ENCODE data around the gene CHST8. TPM values are rescaled to one million over a fixed set of nuclear protein-coding genes. Genes with fewer than 3 reads are reported as not detected.

Gene CHST8
- total RNA-seq, 1 donor from 2014 or later: not detected

DNA sequence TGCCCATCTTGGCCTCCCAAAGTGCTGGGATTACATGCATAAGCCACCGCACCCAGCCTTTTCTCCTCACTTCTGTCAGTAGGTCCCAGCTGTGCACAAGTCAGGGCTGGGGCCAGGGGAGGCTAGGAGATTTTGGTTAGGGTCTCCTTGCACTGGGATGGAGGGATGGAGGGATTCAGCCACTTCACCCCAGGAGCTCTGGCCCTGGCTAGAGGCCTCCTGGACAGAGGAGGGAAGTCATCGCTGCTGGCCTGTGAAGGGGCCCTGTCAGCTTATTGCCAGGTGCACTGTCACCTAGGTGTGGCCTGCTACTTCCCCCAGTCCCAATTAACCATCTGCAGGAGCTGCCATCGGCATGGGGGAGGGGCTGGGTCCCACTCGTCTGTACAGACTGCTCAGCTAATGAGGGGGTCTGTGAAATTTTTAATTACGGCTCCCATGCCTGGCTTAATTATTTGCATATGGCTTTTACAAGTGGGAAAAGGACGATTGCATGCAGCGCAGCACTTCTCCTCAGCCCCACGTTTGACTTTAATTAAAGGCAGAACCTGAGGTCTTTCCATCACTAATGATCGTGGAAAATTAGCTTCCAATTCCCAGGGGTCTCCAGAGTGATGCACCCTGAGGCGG lies 52.4 kb downstream of the CHST8 start:
- TF ChIP-seq, protein P1, sequence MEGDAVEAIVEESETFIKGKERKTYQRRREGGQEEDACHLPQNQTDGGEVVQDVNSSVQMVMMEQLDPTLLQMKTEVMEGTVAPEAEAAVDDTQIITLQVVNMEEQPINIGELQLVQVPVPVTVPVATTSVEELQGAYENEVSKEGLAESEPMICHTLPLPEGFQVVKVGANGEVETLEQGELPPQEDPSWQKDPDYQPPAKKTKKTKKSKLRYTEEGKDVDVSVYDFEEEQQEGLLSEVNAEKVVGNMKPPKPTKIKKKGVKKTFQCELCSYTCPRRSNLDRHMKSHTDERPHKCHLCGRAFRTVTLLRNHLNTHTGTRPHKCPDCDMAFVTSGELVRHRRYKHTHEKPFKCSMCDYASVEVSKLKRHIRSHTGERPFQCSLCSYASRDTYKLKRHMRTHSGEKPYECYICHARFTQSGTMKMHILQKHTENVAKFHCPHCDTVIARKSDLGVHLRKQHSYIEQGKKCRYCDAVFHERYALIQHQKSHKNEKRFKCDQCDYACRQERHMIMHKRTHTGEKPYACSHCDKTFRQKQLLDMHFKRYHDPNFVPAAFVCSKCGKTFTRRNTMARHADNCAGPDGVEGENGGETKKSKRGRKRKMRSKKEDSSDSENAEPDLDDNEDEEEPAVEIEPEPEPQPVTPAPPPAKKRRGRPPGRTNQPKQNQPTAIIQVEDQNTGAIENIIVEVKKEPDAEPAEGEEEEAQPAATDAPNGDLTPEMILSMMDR (IDR thresholded peaks at IDR 0.05; ENCODE audit: insufficient read depth, low read depth, low read length): no peak
- Histone ChIP-seq H2AFZ (ENCODE audit: low read depth, low read length) (no peak overlapping the region), H3K36me3 (ENCODE audit: insufficient read depth, low read length) (no peaks in the 10 kb centered on the region), H3K9me3 (ENCODE audit: insufficient read depth, low read depth, low read length) (no peaks in the 10 kb centered on the region), H3K4me2 (ENCODE audit: low read length) (no peak overlapping the region), H4K20me1 (ENCODE audit: insufficient read depth, low read length) (no peaks in the 10 kb centered on the region), H3K4me3 (ENCODE audit: insufficient read depth, low read depth, low read length) (no peak overlapping the region), H3K79me2 (ENCODE audit: insufficient read depth, low read length) (no peaks in the 10 kb centered on the region), H3K9ac (ENCODE audit: low read length) (no peak overlapping the region), H3K27me3 (ENCODE audit: insufficient read depth, low read length) (peaks cover 6% of the 10 kb centered on the region), H3K4me1 (ENCODE audit: insufficient read depth, low read length) (no peaks in the 10 kb centered on the region), H3K27ac (ENCODE audit: low read depth, low read length) (no peak overlapping the region)
- H3K9me3 Mint-ChIP-seq (ENCODE audit: unreplicated experiment): peaks cover 3% of the 10 kb centered on the region
- no peaks in the 10 kb centered on the region for H3K36me3 Mint-ChIP-seq (ENCODE audit: low read depth, unreplicated experiment)
- FAIRE-seq: no peak
- no peak overlapping the region for H3K27ac Mint-ChIP-seq (ENCODE audit: unreplicated experiment)
- peaks cover 1% of the 10 kb centered on the region for H3K4me1 Mint-ChIP-seq (ENCODE audit: low read depth, unreplicated experiment)
- no peak for DNase-seq (ENCODE audit: low read depth)
- peaks cover 68% of the 10 kb centered on the region for H3K27me3 Mint-ChIP-seq (ENCODE audit: low read depth, unreplicated experiment)
- H3K4me3 Mint-ChIP-seq (ENCODE audit: unreplicated experiment): no peak overlapping the region

DNA sequence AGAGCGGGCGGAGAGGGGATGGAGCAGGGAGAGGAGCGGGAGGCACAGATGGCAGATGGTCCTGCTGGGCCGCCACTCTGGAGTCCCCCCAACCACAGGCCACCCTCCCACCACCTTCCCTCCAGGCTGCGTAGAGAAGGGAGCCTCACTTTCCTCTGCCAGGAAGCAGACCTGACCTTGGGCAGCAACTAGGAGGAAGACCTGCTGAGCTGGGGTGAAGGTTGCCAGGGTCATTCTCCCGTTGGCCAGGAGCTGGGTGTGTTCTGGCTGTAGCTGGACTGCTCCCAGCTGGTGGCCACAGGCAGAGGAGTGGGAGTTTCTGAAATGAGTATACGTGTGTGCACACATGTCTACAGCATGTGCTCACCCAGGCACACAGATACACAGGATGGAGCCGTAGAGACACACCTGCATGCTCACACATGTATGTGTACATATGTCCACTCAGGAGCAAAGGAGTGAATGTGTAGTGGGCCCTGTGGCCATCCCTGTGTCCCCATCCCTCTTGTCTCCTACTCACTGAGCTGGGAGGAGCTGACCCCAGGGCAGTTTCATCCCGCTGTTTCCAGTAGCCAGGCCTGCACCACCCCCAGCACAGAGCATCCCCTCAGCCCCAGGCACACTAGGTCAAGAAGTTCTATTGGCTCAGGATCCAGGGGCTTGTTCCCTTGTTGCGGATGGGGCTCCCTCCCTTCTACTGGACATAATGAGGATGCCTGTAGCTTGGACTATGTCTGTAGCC lies 53.0 kb downstream of the CHST8 start:
- no peak overlapping the region for H3K4me3 Mint-ChIP-seq (ENCODE audit: unreplicated experiment)
- Histone ChIP-seq H3K9ac (ENCODE audit: low read length) (no peak overlapping the region), H3K4me2 (ENCODE audit: low read length) (no peak overlapping the region), H3K36me3 (ENCODE audit: insufficient read depth, low read length) (no peaks in the 10 kb centered on the region), H3K9me3 (ENCODE audit: insufficient read depth, low read depth, low read length) (no peaks in the 10 kb centered on the region), H4K20me1 (ENCODE audit: insufficient read depth, low read length) (no peaks in the 10 kb centered on the region), H3K4me1 (ENCODE audit: insufficient read depth, low read length) (no peaks in the 10 kb centered on the region), H3K27me3 (ENCODE audit: insufficient read depth, low read length) (peaks cover 6% of the 10 kb centered on the region), H3K27ac (ENCODE audit: low read depth, low read length) (no peak overlapping the region), H3K79me2 (ENCODE audit: insufficient read depth, low read length) (no peaks in the 10 kb centered on the region), H2AFZ (ENCODE audit: low read depth, low read length) (no peak overlapping the region), H3K4me3 (ENCODE audit: insufficient read depth, low read depth, low read length) (no peak overlapping the region)
- H3K9me3 Mint-ChIP-seq (ENCODE audit: unreplicated experiment): peaks cover 3% of the 10 kb centered on the region
- FAIRE-seq (no peak), DNase-seq (ENCODE audit: low read depth) (no peak)
- peaks cover 1% of the 10 kb centered on the region for H3K4me1 Mint-ChIP-seq (ENCODE audit: low read depth, unreplicated experiment)
- H3K27ac Mint-ChIP-seq (ENCODE audit: unreplicated experiment): no peak overlapping the region
- H3K36me3 Mint-ChIP-seq (ENCODE audit: low read depth, unreplicated experiment): no peaks in the 10 kb centered on the region
- peaks cover 69% of the 10 kb centered on the region for H3K27me3 Mint-ChIP-seq (ENCODE audit: low read depth, unreplicated experiment)
- TF ChIP-seq, protein P1 (IDR thresholded peaks at IDR 0.05; ENCODE audit: insufficient read depth, low read depth, low read length): no peak
- TF ChIP-seq EZH2 (IDR thresholded peaks at IDR 0.05; ENCODE audit: insufficient read depth, low read length): no peak
